ENCODE measurements around the gene ABHD14A.

ABHD14A gene

DNA sequence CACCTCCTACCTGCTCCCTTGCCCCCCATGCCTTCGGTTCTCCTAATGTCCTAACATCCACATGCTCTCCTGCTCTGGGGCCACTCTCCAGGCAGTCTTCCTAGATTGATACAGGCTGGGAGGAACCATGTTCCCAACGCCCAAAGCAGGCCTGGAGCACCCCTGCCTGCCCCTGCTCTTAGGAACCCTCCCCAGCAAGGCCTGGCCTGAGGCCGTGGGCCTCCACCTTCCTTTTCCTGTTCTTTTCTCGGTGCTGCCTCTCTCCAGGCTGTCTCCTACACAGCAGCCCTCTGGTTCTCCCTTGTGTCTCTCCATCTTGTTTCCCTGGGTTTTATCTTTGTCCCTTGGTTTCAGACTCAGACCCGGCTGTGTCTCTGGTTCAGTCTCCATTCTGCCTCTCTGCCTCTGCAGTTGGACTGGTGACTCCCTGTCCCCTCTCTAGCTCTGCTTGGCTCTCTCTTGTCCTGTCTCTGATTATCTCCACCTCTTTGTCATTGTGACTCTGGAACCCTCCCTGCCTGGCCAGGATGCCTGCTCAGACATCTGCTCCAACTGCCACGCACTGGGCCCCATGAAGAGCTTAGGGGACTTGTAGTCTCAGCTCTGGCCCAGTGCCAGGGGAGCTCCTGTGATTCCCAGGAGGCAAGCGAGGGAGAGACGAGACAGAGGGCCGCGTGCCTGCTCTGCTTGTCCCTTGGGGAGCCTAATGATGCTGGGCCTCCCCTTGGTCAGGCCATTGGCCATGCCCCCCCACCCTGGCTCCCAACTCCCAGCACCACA lies 46.8 kb downstream of the ABHD14A start:
- no peak for DNase-seq

- no peak for DNase-seq
Observed at GRCh38 chr3:52022323-52023100, 47.6 kb downstream of the ABHD14A start.

- DNase-seq = no peak
Observed at GRCh38 chr3:52023101-52023770, 48.4 kb downstream of the ABHD14A start.

DNA sequence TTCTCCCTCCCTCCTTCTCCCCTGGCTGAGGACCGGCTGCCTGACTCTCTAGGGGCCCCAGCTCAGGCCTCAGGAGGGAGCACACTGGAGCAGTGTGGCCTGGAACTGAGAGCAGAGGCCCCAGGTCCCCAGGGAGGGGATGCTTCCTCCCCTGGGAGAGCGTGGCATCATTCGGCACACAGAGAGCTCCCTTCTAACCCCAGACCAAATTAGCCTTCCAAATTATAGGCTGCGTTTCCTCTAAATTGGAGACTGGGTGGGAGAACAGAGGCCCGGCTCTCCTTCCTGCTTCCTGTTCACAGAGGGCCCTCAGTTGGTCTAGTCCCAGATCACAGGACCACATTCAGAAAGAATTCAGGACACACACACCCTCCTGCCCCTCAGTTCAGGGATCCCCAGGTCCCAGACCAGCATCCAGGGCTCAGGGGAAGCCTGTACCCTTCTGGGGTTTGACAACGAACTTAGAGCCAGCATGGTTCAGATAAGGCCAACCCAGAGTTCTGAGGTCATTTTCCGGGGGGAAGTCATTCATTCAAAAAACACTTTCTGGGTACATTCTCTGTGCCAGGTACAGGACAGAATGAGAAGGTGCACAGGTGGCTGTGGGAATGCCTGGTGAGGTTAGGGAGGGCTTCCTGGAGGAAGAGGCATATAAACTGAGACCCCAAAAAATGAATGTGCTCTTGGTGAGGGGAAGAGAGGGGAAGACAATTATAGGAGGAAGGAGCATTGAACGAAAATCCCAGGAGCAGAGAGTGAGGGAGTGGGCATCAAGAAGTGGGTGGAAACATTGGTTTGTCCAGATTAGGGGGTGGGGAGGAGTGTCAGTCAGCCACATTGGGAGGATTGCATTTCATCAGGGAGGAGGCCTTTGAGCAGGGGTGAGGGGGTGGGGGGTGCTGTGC lies 49.2 kb downstream of the ABHD14A start:
- no peak for DNase-seq

DNA sequence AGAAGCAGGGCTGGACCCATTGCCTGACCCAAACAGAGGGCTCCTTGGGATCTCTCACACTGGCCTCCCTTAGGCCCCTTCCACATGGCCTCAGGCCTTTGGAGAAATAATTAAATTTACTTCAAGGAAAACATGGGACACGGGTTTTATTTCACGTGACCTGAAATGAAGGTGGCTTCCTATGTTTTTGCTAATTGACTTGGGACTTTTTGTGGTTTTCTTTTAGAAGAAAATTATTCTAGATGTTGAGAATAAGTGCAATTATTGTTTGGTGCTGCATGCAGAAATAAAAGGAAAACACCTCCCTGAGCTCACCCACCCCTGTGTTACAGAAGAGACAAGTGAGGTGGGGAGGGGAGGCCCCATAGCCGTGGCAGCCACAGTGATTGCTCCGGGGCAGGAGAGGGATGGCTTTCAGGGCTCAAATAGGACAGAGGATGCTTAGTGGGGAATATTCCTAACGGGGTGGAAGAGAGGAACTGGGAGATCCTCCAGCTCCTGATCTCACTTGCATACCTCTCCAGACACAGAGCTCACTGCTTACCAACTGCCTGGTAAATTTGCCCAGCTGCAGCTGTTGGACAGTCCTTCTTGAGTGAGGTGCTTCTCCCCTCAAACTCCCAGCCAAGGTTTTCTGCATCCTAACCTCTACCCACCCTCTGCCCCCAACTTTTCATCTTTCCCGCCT lies 50.0 kb downstream of the ABHD14A start:
- no peak for DNase-seq

- DNase-seq = no peak
Observed at GRCh38 chr3:52025453-52025852, 50.6 kb downstream of the ABHD14A start.

GRCh38 chr3:52026041-52026440 lies 51.2 kb downstream of the ABHD14A start:
- no peak for DNase-seq

DNA sequence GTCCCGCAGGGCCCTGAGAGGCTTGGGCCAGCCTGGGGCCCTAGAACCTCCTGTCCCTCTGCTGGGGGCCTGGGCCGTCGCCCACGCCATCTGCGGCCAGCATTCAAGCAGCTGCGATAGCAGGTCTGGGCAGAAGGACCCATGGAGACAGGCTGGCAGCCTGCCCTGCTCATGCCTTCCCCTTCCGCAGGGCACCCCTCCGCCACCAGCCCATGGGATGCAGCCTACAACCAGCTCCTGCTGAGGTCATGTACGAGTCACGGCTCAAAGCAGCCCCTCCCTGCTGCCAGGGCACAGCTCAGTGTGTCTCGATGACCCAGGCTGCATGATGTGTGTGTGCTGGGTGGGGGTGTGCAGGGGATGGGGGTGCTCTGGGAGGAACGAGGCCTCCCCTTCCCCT lies 53.7 kb downstream of the ABHD14A start:
- no peak for DNase-seq

GRCh38 chr3:52029053-52029452 lies 54.2 kb downstream of the ABHD14A start:
- no peak for DNase-seq

DNA sequence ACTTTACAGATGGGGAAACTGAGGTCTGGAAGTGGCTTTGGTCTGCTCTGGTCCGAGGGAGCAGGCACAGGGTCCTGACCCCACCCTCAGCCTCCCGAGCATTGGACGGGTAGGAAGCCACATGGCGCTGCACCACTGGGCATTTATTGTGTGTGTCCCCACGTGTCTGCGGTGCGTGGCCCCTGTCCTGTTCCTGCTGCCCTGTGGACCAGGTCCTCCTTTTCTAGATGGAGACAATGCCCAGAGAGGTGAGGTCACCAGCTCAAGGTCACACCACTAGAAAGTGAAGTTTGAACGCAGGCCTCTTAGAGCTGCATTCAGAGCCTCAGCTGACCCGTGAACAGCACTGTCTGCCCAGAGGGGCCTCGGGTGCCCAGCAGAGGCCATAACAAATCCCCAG lies 54.7 kb downstream of the ABHD14A start:
- no peak for DNase-seq

Measured in suppressor macrophage treated with lipopolysaccharide for 1 hour (primary cell).